ENCODE results near the gene ADGRE2. TPM values are rescaled to one million over a fixed set of nuclear protein-coding genes. Genes with fewer than 3 reads are reported as not detected.

The ADGRE2 gene
- total RNA-seq, 2 experiments from 2014 or later, result 0.75 to 0.95 TPM

GRCh38 chr19:14689598-14690503, 88.5 kb downstream of the ADGRE2 start, which contains the start of gene ZNF333:
ZNF333 (plus strand) TSS chr19:14690048; CDS start chr19:14693492, 3,444 bp downstream.
- peak within 1 kb of the TSS; percentile 79 for H3K4me3 Mint-ChIP-seq
- ChIA-PET POLR2A (interaction anchor here (0.6 to 0.7 kb wide), 3 partner anchors 92 to 1259 kb away, joined by 3 read pairs; no protein-coding TSS in a partner anchor), CTCF (interaction anchor here (0.6 to 9.1 kb wide), 6 partner anchors 9 to 433 kb away, joined by 3 to 244 read pairs (median 4); partner anchors contain the start of gene NDUFB7)
- no peaks in the 10 kb centered on the region for H3K9me3 Mint-ChIP-seq (ENCODE audit: low read depth)
- H3K4me1 Mint-ChIP-seq, result peaks cover 17% of the 10 kb centered on the region
- ATAC-seq (peak; percentile 94), DNase-seq (peak; percentile 100)
- intact Hi-C loops (cut with DNase I, micrococcal nuclease), result loop anchor here in 1 of 2 experiments (1.0 to 5.0 kb wide), 8 partner anchors 118 to 689 kb away; partner anchors contain the start of genes AKAP8, ASF1B, DDX39A and DNAJB1
- H3K27ac Mint-ChIP-seq, result peak within 1 kb of the TSS; percentile 95
- peaks cover 2% of the 10 kb centered on the region for H3K36me3 Mint-ChIP-seq (ENCODE audit: low read depth)
- H3K27me3 Mint-ChIP-seq, result no peaks in the 10 kb centered on the region

- Mint-ChIP-seq H3K4me3 (no peak overlapping the region), H3K27ac (no peak overlapping the region), H3K36me3 (ENCODE audit: low read depth) (no peaks in the 10 kb centered on the region), H3K4me1 (peaks cover 12% of the 10 kb centered on the region), H3K9me3 (ENCODE audit: low read depth) (no peaks in the 10 kb centered on the region), H3K27me3 (peaks cover 4% of the 10 kb centered on the region)
- ChIA-PET CTCF (interaction anchor here (0.6 to 9.1 kb wide), 23 partner anchors 10 to 741 kb away, joined by 3 to 244 read pairs (median 5); partner anchors contain the start of genes ADGRE2, ADGRE3 and NDUFB7), POLR2A (interaction anchor here (0.6 kb wide), 1 partner anchor 1386 kb away, joined by 4 read pairs; no protein-coding TSS in a partner anchor)
- DNase-seq (peak; percentile 64), ATAC-seq (no peak)
- intact Hi-C loops (cut with DNase I, micrococcal nuclease), result loop anchor here (1.0 to 5.0 kb wide), 3 partner anchors 112 to 254 kb away; partner anchors contain the start of gene PKN1 (in 1 of the 2)
These were observed 91.9 kb downstream of the ADGRE2 start for GRCh38 chr19:14686411-14686810.

- ATAC-seq, result peak; percentile 23
- H3K27ac Mint-ChIP-seq, result no peak overlapping the region
- CTCF ChIA-PET, result interaction anchor here (0.7 to 9.1 kb wide), 3 partner anchors 70 to 127 kb away, joined by 3 to 244 read pairs (median 3); partner anchors contain the start of gene NDUFB7
- no peaks in the 10 kb centered on the region for H3K9me3 Mint-ChIP-seq (ENCODE audit: low read depth)
- H3K27me3 Mint-ChIP-seq, result peaks cover 7% of the 10 kb centered on the region
- POLR2A ChIA-PET, result no interaction called here
- intact Hi-C loops (cut with DNase I, micrococcal nuclease), result no loop called here
- peak; percentile 15 for DNase-seq
- no peaks in the 10 kb centered on the region for H3K4me1 Mint-ChIP-seq
- H3K36me3 Mint-ChIP-seq (ENCODE audit: low read depth), result no peaks in the 10 kb centered on the region
- H3K4me3 Mint-ChIP-seq, result no peak overlapping the region
These were observed 94.9 kb downstream of the ADGRE2 start for GRCh38 chr19:14683439-14683838.

Other genes with a start within 250 kb of the ADGRE2 start
- 100 to 1,000 TPM; 106 to 145 TPM for gene TECR, start 249.0 kb downstream of the ADGRE2 start, total RNA-seq
- 100 to 1,000 TPM; 112 to 121 TPM for gene NDUFB7, start 206.5 kb downstream of the ADGRE2 start, total RNA-seq
- gene CLEC17A, start 195.5 kb downstream of the ADGRE2 start, total RNA-seq, result 1 to 10 TPM; 2.4 to 2.5 TPM
- gene ADGRE3, start 103.7 kb downstream of the ADGRE2 start, total RNA-seq, result under 1 TPM; 0.11 to 0.30 TPM
- gene ZNF333, start 88.5 kb downstream of the ADGRE2 start, total RNA-seq, result 10 to 100 TPM; 11.7 to 12.7 TPM
- not detected for gene OR7A5, start 56.6 kb upstream of the ADGRE2 start, total RNA-seq
- gene OR7C1, start 56.6 kb upstream of the ADGRE2 start, total RNA-seq, result not detected
- gene OR7A10, start 70.4 kb upstream of the ADGRE2 start, total RNA-seq, result not detected
- gene OR7A17, start 107.6 kb upstream of the ADGRE2 start, total RNA-seq, result not detected
- not detected for gene OR7C2, start 162.9 kb upstream of the ADGRE2 start, total RNA-seq
- gene SLC1A6, start 201.3 kb upstream of the ADGRE2 start, total RNA-seq, result not detected